Bronchial epithelial cell (primary cell): Measurements from ENCODE around the gene LCMT2. TPM values are rescaled to one million over a fixed set of nuclear protein-coding genes. Genes with fewer than 3 reads are reported as not detected.

Experiments
- DNase-seq: peaks from one replicate; pipeline ENCODE4 v3.0.0-alpha.2; 2010; ENCODE audit warnings: low read depth
- FAIRE-seq: peaks from 2 replicates; lab custom pipeline; 2011; peaks lifted over from hg19 to GRCh38; lab: Jason Lieb, UNC
- H3K27me3 ChIP-seq: 2 replicates; pipeline ENCODE4 v1.5.1; 2011; ENCODE audit warnings: low read length; ENCODE audit not compliant: control insufficient read depth, insufficient read depth
- H3K36me3 ChIP-seq: 2 replicates; pipeline ENCODE4 v1.5.1; 2011; ENCODE audit warnings: low read length; ENCODE audit not compliant: control insufficient read depth, insufficient read depth
- H3K4me3 ChIP-seq: 2 replicates; pipeline ENCODE4 v1.5.1; 2011; ENCODE audit warnings: mild to moderate bottlenecking, low read depth, low read length, control low read depth
- total RNA-seq: library from RNA; depleted of rRNA; stranded (reverse); fragments of >200 nt; gene quantifications from 2 replicates; pipeline ENCODE4 v1.2.1, GENCODE V29; 2014
- TF ChIP-seq, protein P1 (sequence below): IDR thresholded peaks from 2 replicates; pipeline ENCODE4 v1.5.1; 2011; ENCODE audit warnings: mild to moderate bottlenecking, moderate library complexity, low read length, control low read depth, inconsistent platforms; ENCODE audit not compliant: insufficient read depth, severe bottlenecking

LCMT2 gene
- total RNA-seq, 1 donor from 2014 or later: 11.3 TPM

DNA sequence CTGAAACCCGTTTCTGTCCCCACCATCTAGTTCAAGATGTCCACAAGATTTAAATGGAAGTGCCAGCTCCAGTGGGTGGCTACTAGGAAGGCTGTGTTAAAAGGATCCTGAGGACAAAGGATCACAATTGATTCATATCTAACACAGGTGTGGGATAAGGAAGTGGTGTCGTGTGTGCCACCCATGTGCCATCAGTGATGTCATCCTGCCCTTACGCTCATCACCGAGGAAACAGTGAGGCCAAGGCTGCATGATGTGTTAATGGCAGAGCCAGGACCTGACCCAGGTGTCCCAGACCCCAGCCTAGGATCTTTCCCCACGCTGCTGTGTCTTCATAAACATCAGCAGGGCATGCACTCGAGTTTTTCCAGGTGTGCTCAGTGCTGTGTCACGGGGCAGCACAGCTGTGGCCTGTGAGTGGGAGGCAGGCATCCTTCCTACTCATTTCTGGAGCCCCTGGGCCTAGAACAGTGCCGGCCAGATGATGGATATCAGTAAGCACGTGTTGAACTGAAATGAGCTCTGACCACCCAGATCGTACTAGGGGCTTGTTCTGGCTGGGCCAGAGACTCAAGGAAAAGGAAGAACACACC is 53.0 kb downstream of the LCMT2 start:
- FAIRE-seq (peak; percentile 93), DNase-seq (no peak)

DNA sequence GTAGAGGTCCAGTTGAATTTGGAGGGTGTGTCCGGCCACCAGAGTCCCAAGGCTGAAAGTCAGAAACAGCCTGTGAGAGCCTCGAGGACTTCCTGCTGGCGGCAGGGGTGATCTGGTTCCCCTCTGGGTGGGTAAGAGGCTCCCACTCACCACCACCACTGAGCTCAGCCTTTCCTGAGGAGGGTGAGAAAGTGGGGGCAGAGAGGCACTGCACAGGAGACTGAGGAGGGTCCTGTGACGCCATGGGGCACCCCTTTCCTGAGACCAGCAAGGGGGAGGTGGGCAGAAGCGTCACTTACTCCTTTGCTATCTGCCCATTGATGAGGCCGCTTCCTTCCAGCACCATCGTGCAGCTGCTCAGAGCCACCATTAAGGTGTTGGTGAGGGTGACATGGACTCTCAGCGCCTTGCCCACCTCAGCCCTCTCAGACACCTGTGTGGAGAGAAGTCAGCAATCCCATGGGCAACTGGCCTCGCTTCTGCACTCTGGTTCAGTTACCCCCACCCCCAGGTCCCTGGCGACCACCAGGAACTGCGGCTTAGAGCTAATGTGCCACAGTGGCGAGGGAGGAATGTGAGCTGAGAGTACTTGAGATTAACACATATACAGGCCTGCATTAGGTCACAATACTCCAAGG is 53.7 kb downstream of the LCMT2 start:
- no peak overlapping the region for H3K4me3 ChIP-seq
- TF ChIP-seq, protein P1, sequence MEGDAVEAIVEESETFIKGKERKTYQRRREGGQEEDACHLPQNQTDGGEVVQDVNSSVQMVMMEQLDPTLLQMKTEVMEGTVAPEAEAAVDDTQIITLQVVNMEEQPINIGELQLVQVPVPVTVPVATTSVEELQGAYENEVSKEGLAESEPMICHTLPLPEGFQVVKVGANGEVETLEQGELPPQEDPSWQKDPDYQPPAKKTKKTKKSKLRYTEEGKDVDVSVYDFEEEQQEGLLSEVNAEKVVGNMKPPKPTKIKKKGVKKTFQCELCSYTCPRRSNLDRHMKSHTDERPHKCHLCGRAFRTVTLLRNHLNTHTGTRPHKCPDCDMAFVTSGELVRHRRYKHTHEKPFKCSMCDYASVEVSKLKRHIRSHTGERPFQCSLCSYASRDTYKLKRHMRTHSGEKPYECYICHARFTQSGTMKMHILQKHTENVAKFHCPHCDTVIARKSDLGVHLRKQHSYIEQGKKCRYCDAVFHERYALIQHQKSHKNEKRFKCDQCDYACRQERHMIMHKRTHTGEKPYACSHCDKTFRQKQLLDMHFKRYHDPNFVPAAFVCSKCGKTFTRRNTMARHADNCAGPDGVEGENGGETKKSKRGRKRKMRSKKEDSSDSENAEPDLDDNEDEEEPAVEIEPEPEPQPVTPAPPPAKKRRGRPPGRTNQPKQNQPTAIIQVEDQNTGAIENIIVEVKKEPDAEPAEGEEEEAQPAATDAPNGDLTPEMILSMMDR: no peak
- peak; percentile 32 for FAIRE-seq
- H3K36me3 ChIP-seq: no peaks in the 10 kb centered on the region
- H3K27me3 ChIP-seq: peaks cover 2% of the 10 kb centered on the region
- no peak for DNase-seq

More for the DNA sequence above, 53.0 kb downstream of the LCMT2 start:
- no peaks in the 10 kb centered on the region for H3K36me3 ChIP-seq
- peaks cover 2% of the 10 kb centered on the region for H3K27me3 ChIP-seq
- H3K4me3 ChIP-seq: no peak overlapping the region
- TF ChIP-seq, protein P1: no peak

DNA sequence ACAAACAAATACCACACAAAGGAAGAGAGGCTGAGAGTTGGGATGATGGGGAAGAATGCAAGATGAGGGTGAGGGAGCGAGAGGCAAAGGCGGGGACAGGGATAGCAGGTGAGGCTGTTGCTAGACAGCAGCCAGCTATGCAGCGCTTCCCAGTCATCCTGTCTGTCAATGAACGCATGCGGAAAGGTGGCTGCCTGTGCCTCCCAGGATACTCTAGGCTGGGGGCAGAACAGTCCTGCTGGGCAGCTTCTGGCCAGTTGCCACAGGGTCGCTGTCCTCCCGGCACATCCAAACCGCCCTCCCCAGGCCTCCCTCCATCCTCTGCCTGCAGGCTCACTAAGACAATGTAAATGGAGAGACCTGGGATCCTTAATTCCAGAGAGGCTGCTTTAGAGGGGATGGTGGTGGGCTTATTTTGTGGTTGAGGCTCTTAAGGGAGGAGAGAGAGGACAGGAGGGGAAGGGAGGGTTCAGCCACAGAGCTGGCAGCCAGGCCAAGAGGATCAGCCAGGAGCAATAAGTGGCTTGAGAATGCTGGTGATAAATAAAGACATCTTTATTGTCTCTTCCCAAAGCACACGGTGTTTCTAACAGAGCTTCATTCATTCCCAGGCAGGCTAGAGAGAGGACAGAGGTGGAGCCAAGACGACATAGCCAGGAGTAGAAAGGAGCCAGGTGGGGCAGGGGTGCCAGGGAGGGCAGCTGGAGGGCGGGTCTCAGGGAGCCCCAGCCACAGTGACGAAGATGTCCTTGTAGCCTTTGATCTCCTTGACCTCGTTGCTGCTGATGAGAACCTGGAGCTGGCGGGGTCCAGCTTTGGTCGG is 54.4 kb downstream of the LCMT2 start:
- TF ChIP-seq, protein P1: no peak
- Histone ChIP-seq H3K27me3 (peaks cover 2% of the 10 kb centered on the region), H3K36me3 (no peaks in the 10 kb centered on the region), H3K4me3 (no peak overlapping the region)
- DNase-seq (no peak), FAIRE-seq (no peak)

DNA sequence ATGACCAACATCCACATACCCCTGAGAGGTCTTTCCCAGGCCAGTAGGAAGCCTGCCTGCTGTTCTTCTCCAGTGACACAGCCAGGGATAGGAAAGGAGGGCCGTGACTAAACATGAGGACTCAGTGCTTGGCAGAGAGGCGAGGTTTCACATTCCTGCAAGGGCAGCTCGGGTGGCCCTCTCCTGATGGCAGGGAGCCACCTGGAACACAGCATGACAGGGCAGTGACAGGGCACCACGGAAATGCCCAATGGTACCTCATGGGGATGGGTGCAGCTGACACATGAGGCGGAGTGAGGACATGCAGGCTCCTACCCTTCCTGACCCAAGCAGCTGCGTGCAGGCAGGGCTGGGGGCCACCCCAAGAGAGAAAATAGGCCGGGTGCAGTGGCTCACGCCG is 56.2 kb downstream of the LCMT2 start:
- DNase-seq (peak; percentile 38), FAIRE-seq (peak; percentile 58)
- no peak overlapping the region for H3K4me3 ChIP-seq

More for the DNA sequence above, 56.2 kb downstream of the LCMT2 start:
- Histone ChIP-seq H3K36me3 (no peaks in the 10 kb centered on the region), H3K27me3 (peaks cover 2% of the 10 kb centered on the region)
- TF ChIP-seq, protein P1: no peak

Other genes with a start within 250 kb of the LCMT2 start
- 15.9 and 18.4 TPM in 2 replicates for gene UBR1, start 224.5 kb downstream of the LCMT2 start, total RNA-seq
- 22.5 and 26.1 TPM in 2 replicates for gene TMEM62, start 197.0 kb downstream of the LCMT2 start, total RNA-seq
- gene CCNDBP1, start 145.2 kb downstream of the LCMT2 start, total RNA-seq: 26.6 and 39.0 TPM in 2 replicates
- gene EPB42, start 109.6 kb downstream of the LCMT2 start, total RNA-seq: not detected in 2 replicates
- under 0.01 and 1.8 TPM in 2 replicates for gene TGM5, start 63.6 kb downstream of the LCMT2 start, total RNA-seq
- not detected in 2 replicates for gene TGM7, start 28.3 kb downstream of the LCMT2 start, total RNA-seq
- 32.9 and 36.6 TPM in 2 replicates for gene ZSCAN29, start 40.5 kb upstream of the LCMT2 start, total RNA-seq
- 13.7 and 17.4 TPM in 2 replicates for gene TUBGCP4, start 40.5 kb upstream of the LCMT2 start, total RNA-seq
- gene TP53BP1, start 162.6 kb upstream of the LCMT2 start, total RNA-seq: 28.7 and 29.3 TPM in 2 replicates
- 0.13 and 0.26 TPM in 2 replicates for gene MAP1A, start 187.0 kb upstream of the LCMT2 start, total RNA-seq